Measurements from ENCODE around the gene DNAH8.

DNA sequence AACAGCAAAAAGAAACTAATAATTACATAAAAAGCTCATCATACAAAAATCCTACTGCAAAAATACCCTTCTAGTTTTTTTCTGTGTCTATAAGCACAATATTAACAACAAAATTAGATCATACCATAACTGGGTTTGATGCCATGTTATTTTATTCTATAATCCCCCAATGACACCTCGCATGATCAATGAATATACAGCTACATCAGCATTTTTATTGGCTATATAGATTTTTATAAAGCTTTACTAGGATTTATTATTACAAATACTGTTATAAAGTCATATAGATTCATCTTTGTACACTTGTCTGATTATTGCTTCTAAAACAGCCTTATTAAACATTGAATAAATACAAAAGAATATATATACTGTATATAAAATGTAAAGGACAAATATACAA lies 288.4 kb downstream of the DNAH8 start:
- no peak for TF ChIP-seq EP300 (IDR thresholded peaks at IDR 0.05)
- TF ChIP-seq, protein P1, sequence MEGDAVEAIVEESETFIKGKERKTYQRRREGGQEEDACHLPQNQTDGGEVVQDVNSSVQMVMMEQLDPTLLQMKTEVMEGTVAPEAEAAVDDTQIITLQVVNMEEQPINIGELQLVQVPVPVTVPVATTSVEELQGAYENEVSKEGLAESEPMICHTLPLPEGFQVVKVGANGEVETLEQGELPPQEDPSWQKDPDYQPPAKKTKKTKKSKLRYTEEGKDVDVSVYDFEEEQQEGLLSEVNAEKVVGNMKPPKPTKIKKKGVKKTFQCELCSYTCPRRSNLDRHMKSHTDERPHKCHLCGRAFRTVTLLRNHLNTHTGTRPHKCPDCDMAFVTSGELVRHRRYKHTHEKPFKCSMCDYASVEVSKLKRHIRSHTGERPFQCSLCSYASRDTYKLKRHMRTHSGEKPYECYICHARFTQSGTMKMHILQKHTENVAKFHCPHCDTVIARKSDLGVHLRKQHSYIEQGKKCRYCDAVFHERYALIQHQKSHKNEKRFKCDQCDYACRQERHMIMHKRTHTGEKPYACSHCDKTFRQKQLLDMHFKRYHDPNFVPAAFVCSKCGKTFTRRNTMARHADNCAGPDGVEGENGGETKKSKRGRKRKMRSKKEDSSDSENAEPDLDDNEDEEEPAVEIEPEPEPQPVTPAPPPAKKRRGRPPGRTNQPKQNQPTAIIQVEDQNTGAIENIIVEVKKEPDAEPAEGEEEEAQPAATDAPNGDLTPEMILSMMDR (IDR thresholded peaks at IDR 0.05), result no peak
